Gastrocnemius medialis (tissue), 4 donors: ENCODE measurements around the gene RAVER2.

Source experiments
- POLR2A ChIP-seq, 2 donors: fragments of 450-650 bp; IDR thresholded peaks; one replicate each; pipeline ENCODE4 v1.6.1; 2017; ENCODE audit warnings: antibody characterized with exemption in 2 of 2, mild to moderate bottlenecking in 2 of 2, moderate library complexity in 2 of 2
- TF ChIP-seq, protein P1 (sequence below), 5 experiments: fragments of 450-650 bp in 3 of 5; fragments of 200-600 bp in 2 of 5; sonication (generic) in 2 of 5; IDR thresholded peaks in 4 of 5; conservative IDR thresholded peaks in 1 of 5; 1 replicate in 4 of 5; 2 replicates in 1 of 5; pipeline ENCODE4 v1.5.1; 2016 to 2019; ENCODE audit warnings: antibody characterized with exemption in 5 of 5, mild to moderate bottlenecking in 3 of 5, moderate library complexity in 3 of 5

DNA sequence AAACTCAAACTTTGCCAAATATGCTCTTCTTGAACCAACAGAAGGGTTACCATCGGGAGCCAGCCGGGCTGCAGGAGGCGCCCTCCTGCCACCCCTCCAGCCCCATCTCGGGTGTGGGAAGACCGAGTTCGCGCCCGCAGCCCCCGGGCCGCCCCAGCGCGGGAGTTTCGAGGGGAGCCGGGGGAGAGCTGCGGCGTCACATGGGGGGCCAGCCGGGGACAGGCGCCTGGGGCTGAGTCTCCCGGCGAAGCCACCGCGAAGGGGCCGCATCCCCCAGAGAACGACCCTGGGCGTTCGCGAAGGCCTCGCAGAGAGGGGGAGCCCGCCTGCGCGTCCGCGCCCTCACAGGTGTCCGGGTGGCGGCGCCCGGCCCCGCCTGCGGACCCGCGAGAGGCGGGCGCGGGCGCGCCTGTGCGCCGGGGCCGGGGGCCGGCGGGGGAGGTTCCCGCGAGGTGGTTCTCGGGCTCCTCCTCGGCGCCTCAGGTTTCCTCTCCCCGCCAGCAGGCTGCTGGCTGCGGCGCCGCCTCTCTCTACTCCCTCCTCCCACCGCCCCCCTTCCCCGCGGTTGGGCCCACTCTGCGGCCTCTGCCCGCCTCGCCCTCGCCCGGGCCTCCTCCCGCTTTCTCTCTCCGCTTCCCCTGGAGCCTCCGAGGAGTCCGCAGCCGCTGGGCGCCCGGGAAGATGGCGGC lies at the start of gene RAVER2:
- TF ChIP-seq, protein P1, sequence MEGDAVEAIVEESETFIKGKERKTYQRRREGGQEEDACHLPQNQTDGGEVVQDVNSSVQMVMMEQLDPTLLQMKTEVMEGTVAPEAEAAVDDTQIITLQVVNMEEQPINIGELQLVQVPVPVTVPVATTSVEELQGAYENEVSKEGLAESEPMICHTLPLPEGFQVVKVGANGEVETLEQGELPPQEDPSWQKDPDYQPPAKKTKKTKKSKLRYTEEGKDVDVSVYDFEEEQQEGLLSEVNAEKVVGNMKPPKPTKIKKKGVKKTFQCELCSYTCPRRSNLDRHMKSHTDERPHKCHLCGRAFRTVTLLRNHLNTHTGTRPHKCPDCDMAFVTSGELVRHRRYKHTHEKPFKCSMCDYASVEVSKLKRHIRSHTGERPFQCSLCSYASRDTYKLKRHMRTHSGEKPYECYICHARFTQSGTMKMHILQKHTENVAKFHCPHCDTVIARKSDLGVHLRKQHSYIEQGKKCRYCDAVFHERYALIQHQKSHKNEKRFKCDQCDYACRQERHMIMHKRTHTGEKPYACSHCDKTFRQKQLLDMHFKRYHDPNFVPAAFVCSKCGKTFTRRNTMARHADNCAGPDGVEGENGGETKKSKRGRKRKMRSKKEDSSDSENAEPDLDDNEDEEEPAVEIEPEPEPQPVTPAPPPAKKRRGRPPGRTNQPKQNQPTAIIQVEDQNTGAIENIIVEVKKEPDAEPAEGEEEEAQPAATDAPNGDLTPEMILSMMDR (IDR thresholded peaks at IDR 0.05 in 4 of 5, conservative IDR thresholded peaks at IDR 0.05 in 1 of 5): peak; percentile 19 to 55 (median 39)
- peak; percentile 16 to 32 for TF ChIP-seq POLR2A (IDR thresholded peaks at IDR 0.05)
